T-helper 1 cell (primary cell): ENCODE measurements around the gene C15orf40.
"Not testable (repeated sequence)": the region's sequence is repeated elsewhere in the genome, so short reads cannot be mapped to it uniquely, and the experiment has no call there.

ENCODE experiments used
- DNase-seq, 5 donors: peaks; one replicate each; pipeline ENCODE4 v3.0.0-alpha.2; 2012 to 2020
- total RNA-seq, 4 donors: gene quantifications; one replicate each; lab custom pipeline; 2026; lab: John Stamatoyannopoulos, UW

C15orf40 gene
- 11.9 to 24.1 (median 19.4) reads per million in 4 donors for total RNA-seq

- peak; percentile 66 to 91 (median 75) for DNase-seq
Observed at GRCh38 chr15:83011271-83012075, at the start of gene C15orf40. C15orf40 (minus strand) TSS chr15:83011639; CDS start chr15:83011607, 32 bp downstream.

DNA sequence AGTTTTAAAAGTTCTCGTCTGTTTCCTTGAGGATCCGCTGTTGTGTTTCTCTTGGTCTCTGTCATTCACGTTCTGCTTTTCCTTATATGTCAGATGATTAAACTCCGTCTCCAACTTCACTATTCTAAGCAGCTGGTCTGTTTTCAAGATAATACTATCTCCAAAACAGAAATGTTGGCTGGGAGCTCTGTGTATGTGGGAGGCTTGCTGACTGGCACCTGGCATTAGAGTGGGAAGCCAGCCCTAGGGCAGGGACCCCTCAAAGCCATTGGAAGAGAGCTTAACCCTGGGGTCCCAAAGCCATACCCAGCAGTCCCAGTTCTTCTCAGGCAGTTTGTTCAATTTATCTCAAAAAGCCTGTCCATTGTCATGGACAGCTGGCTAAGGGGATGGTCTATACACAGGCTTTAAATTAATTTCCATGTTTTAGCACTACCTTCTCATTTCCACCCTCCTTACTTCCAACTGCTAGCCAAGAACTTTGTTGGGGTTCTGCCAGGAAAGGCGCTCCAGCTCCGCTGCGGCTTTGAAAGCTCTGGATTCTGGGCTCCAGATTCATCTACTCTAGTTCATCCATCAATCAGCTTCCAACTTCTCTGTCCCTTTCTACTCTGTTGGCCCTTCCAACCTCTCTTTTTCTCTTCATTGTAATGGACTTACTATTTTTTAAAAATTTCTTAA is 46.4 kb upstream of the C15orf40 start:
- no peak for DNase-seq

DNA sequence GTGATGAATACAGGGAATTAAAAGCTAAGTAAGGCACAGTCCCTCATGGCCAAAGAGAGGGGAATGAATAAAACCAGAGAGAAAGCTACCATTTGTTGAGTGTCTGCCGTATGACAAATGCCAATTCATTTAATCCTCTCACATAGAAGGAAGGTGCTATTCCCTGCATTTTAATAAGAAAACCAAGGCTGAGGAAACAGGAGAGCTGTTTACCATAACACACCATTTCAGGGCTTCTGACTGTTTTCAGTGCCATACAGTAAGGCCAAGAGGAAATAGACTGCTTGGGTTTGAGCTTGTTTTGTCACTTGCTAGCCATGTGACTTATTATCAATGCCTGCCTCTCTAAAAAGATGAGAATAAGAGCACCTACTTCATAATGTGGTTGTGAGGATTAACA is 45.6 kb upstream of the C15orf40 start:
- DNase-seq: no peak

GRCh38 chr15:83053151-83053550 is 41.7 kb upstream of the C15orf40 start:
- DNase-seq: no peak

DNA sequence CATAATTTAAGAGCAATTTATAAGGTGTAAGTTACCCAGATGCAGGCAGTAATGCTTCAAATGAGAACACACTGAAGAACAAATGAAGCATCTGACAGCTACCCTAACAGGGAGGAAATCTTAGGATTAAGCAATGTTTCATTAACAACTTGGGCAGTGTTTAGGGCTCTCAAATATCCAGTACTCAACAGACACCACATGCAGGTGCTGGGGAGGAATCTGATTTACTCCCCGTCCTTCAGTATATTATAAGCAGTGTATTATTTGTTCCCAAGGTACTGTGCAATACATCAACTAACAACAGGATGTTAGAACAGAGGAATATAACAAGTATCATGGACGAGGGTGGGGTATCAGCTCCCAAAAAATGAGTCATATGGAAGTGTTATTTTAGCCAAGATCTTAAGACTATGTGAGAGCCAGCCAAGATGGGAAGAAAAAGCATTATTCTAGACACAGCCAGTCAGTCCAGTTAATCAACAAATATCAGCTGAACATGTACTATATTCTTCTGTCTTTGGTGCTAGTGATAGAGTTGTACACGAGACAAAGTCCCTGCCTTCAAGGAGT is 35.2 kb upstream of the C15orf40 start:
- DNase-seq: no peak

DNA sequence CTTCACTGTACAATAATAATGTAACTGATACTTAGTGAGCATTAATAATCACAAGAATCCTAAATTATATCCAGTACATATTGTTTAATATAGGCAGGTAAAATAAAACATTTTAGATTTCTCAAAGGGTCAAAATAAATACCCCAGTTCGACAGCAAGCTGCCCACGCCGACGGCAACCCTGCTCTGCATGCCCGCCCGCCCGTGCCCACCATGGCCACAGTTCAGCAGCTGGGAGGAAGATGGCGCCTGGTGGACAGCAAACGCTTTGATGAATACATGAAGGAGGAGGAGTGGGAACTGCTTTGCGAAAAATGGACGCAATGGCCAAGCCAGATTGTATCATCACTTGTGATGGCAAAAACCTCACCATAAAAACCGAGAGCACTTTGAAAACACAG is 32.7 kb upstream of the C15orf40 start:
- no peak for DNase-seq

- DNase-seq: no peak
Observed at GRCh38 chr15:83039206-83039605, 27.8 kb upstream of the C15orf40 start.

DNA sequence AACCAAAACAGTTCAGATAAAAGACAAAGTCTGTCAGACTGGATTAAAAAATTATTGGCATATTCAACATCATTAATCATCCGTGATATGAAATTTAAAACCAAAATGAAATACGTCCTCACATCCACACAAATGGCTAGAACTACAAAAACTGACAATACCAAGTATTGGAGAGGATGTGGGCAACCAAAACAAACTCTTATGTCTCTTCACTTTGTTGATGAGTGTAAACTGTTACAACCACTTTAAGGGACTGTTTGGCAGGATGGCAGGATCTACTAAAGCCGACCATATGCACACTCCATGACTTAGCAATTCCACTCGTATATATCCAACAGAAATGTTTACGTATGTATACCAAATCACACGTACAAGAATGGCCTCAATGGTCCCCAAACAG is 24.8 kb upstream of the C15orf40 start:
- peak in 1 of 5 donors; percentile 31 for DNase-seq

DNA sequence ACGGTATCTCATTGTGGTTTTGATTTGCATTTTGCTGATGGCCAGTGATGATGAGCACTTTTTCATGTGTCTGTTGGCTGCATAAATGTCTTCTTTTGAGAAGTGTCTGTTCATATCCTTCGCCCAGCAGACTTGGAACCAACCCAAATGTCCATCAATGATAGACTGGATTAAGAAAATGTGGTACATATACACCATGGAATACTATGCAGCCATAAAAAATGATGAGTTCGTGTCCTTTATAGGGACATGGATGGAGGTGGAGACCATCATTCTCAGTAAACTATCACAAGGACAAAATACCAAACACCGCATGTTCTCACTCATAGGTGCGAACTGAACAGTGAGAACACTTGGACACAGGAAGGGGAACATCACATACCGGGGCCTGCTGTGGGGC is 19.8 kb upstream of the C15orf40 start:
- not testable (repeated sequence) for DNase-seq

- DNase-seq: no peak
Observed at GRCh38 chr15:83030021-83030420, 18.6 kb upstream of the C15orf40 start.

GRCh38 chr15:83018436-83018835 is 7.0 kb upstream of the C15orf40 start:
- no peak for DNase-seq

DNA sequence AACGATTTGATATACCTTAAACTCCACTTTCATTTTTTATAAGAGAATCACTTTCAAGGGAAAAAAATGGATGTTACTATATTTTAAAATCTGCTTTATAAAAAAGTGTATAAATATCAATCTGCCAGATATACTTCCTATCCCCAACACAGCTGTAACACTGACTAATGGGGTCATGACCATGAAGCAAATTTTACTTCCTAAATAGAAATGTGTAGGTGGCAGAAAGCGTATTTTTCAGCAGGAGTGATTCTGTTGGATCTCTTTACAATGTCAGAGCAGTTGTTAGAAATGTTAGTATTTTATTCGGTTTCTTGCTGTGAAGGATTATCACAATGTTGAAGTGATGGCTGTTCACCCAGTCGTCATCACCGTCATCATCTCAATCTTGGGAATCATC is 5.5 kb upstream of the C15orf40 start:
- DNase-seq: no peak

- DNase-seq: no peak
Observed at GRCh38 chr15:83015361-83015760, 3.9 kb upstream of the C15orf40 start.

GRCh38 chr15:83014205-83014653 is 2.8 kb upstream of the C15orf40 start:
- peak in 1 of 5 donors; percentile 6 for DNase-seq

DNA sequence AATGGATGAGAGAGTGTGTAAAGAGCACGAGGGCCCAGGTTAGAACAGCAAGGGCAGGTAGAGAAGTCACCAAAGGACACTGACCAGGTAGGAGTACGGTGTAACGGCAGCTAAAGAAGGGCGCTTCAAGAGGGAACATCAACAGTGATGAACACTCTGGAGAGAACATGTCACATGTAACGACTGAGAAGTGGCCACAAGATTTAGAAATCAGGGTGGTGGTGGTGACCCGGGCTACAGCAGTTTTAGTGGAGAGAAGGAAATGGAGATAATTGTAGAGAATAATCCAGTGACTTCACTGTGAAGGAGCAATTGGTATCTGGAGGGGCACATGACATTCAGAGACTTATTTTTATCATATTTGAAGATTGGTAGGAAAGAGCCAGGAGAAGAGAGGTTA is 1.2 kb upstream of the C15orf40 start:
- DNase-seq: no peak

GRCh38 chr15:83012076-83012426 is 612 bp upstream of the C15orf40 start:
- no peak for DNase-seq

- DNase-seq: peak; percentile 28 to 83 (median 52)
Observed at GRCh38 chr15:83010709-83011270, 649 bp downstream of the C15orf40 start.

DNA sequence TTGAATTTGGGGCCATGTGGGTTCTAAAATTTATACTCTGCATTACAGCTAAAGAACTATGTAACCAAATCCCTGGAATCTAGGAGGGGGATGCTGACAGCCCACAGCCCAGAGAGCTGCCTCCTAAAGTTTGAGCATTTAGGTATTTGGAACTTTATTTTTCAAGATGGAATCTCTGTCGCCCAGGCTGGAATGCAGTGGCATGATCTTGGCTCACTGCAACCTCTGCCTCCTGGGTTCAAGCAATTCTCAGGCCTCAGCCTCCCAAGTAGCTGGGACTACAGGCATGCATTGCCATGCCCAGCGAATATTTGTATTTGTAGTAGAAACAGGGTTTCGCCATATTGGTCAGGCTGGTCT is 10.8 kb downstream of the C15orf40 start:
- DNase-seq: not testable (repeated sequence)

- DNase-seq: peak in 2 of 5 donors; percentile 23 to 64
Observed at GRCh38 chr15:82999905-83000671, 11.4 kb downstream of the C15orf40 start.

- DNase-seq: no peak
Observed at GRCh38 chr15:82999426-82999825, 12.0 kb downstream of the C15orf40 start.

DNA sequence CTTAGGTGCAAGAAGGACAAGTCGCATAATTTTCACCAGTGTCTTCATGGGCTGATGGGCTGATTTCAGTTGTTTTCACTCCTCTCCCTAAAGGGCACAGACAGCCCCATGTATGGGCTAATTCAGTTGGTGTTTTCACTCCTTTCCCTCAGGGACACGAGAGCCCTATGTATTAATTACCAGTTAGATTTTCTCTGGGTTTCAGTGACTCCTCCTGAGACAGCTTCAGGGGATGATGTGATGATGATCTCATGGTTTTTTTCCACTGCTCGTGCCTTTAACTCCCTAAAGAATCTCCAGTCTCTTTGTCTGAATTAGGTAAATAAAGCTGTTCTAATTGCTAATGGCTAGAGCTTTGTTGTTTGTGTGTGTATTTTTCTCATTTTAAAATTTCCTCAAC is 15.5 kb downstream of the C15orf40 start:
- DNase-seq: no peak

- DNase-seq: no peak
Observed at GRCh38 chr15:82995076-82995475, 16.4 kb downstream of the C15orf40 start.

DNA sequence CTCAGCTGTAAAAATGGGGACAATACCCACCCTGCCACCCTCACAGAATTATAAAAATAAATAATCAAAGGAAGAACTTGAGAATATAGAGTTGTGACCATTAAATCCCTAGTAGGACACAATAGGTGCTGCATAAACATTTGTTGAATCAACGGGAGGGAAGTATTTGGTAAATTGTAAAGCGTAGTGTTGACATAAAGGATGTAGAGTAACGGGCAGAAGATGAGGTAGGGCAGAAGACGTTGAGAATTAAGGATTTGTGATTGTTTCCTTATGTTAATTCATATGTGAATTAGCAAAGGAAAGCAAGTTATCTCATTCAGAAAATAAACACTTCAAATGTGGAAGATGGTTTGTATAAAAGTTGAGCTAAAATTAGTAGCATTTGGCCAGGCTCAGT is 18.3 kb downstream of the C15orf40 start:
- DNase-seq: no peak
